K562 (cell line): ENCODE measurements around the gene LGALS8. TPM values are rescaled to one million over a fixed set of nuclear protein-coding genes. Genes with fewer than 3 reads are reported as not detected.

ENCODE experiments used
- ARNT ChIP-seq, 2 experiments: fragments of 450-650 bp; IDR thresholded peaks; 2 replicates each; pipeline ENCODE4 v1.6.1; 2016; ENCODE audit warnings: mild to moderate bottlenecking in 1 of 2
- E2F6 ChIP-seq, 2 experiments: IDR thresholded peaks; 2 replicates each; pipeline ENCODE4 v1.6.1; 2011; ENCODE audit warnings: borderline replicate concordance in 1 of 2, control low read depth in 1 of 2, low read depth in 1 of 2, low read length in 1 of 2, mild to moderate bottlenecking in 1 of 2, mixed read lengths in 1 of 2, moderate library complexity in 1 of 2; ENCODE audit not compliant: insufficient read depth in 1 of 2, insufficient read length in 1 of 2, poor library complexity in 1 of 2, severe bottlenecking in 1 of 2; ENCODE audit errors: extremely low read depth in 1 of 2
- FOXK2 ChIP-seq, 2 experiments: fragments of 450-650 bp; IDR thresholded peaks in 1 of 2; conservative IDR thresholded peaks in 1 of 2; 2 replicates each; pipeline ENCODE4 v1.6.1; 2016; ENCODE audit warnings: low read depth in 2 of 2, mild to moderate bottlenecking in 1 of 2
- GTF2F1 ChIP-seq: IDR thresholded peaks from 2 replicates; pipeline ENCODE4 v1.6.1; 2011; ENCODE audit warnings: low read depth, low read length, improper control_type of control experiment
- MBD1 ChIP-seq: fragments of 250-450 bp; sonication (Bioruptor Pico); IDR thresholded peaks from 2 replicates; pipeline ENCODE4 v1.8.0; 2022; ENCODE audit warnings: inconsistent platforms
- NR4A1 ChIP-seq, 2 experiments: fragments of 250-450 bp in 1 of 2; fragments of 450-650 bp in 1 of 2; sonication (Bioruptor Pico) in 1 of 2; IDR thresholded peaks; 2 replicates each; pipeline versions ENCODE4 v1.4.0 to v1.6.1; 2016 to 2020; ENCODE audit warnings: mild to moderate bottlenecking in 2 of 2, missing compliant biosample characterization in 1 of 2, missing genetic modification characterization in 1 of 2, moderate library complexity in 1 of 2
- PKNOX1 ChIP-seq: fragments of 450-650 bp; IDR thresholded peaks from 2 replicates; pipeline ENCODE4 v1.6.1; 2016
- SRSF1 ChIP-seq: fragments of 200-400 bp; formaldehyde crosslinking; IDR thresholded peaks from 2 replicates; pipeline ENCODE4 v1.6.1; 2017; ENCODE audit warnings: mild to moderate bottlenecking, low read depth, low read length, moderate library complexity
- TRIM24 ChIP-seq, 2 experiments: fragments of 450-650 bp; IDR thresholded peaks; 2 replicates each; pipeline ENCODE4 v1.6.1; 2016
- ZBTB5 ChIP-seq: fragments of 450-650 bp; IDR thresholded peaks from 2 replicates; pipeline ENCODE4 v1.6.1; 2017; ENCODE audit warnings: antibody characterized with exemption
- ZNF740 ChIP-seq, 3 experiments: fragments of 200-800 bp in 1 of 3; sonication (Bioruptor generic) in 1 of 3; sonication (generic) in 1 of 3; formaldehyde crosslinking in 1 of 3; IDR thresholded peaks; 2 replicates each; pipeline versions ENCODE4 v1.6.1 to v1.8.0; 2016 to 2022; ENCODE audit warnings: mild to moderate bottlenecking in 2 of 3, missing compliant biosample characterization in 2 of 3, missing genetic modification characterization in 2 of 3, missing genetic modification reagents in 1 of 3
- polyA plus RNA-seq, 8 experiments: library from polyadenylated mRNA; depleted of rRNA in 4 of 8; stranded (reverse) in 5 of 8; unstranded in 3 of 8; fragments of >200 nt; fragmentation: Nextera tagmentation in 2 of 8; fragmentation: Illumina TruSeq in 1 of 8; extraction: Ambion mirVana in 2 of 8; extraction: Trizol in 1 of 8; gene quantifications; 2 replicates each; pipeline versions ENCODE4 v1.2.1 to v1.2.3, GENCODE V29; 2011 to 2014; ENCODE audit warnings: inconsistent platforms in 1 of 8, missing spikeins in 1 of 8
- total RNA-seq, 7 experiments: library from RNA; depleted of rRNA in 6 of 7; stranded (reverse); fragments of >200 nt in 6 of 7; fragmentation: Illumina TruSeq in 2 of 7; extraction: Trizol in 2 of 7; gene quantifications; 2 replicates each; pipeline versions ENCODE4 v1.2.1 to v1.2.3, GENCODE V29; 2011 to 2021; ENCODE audit warnings: low replicate concordance in 1 of 7
- TF ChIP-seq, protein P1 (sequence below): IDR thresholded peaks from 2 replicates; pipeline ENCODE4 v1.6.1; 2012; ENCODE audit warnings: low read depth, low read length, improper control_type of control experiment, borderline replicate concordance
- TF ChIP-seq, protein P2 (sequence below): fragments of 450-650 bp; conservative IDR thresholded peaks from 2 replicates; pipeline ENCODE4 v1.6.1; 2016; ENCODE audit warnings: missing genetic modification characterization, low read depth, mild to moderate bottlenecking, missing compliant biosample characterization, moderate library complexity

LGALS8 gene
- total and polyA plus RNA-seq, 9 of the 15 experiments (the other 6 are each of a cell fraction or from before 2014, with no cell fraction given) = 57.4 to 87.7 (median 70.3) TPM

DNA sequence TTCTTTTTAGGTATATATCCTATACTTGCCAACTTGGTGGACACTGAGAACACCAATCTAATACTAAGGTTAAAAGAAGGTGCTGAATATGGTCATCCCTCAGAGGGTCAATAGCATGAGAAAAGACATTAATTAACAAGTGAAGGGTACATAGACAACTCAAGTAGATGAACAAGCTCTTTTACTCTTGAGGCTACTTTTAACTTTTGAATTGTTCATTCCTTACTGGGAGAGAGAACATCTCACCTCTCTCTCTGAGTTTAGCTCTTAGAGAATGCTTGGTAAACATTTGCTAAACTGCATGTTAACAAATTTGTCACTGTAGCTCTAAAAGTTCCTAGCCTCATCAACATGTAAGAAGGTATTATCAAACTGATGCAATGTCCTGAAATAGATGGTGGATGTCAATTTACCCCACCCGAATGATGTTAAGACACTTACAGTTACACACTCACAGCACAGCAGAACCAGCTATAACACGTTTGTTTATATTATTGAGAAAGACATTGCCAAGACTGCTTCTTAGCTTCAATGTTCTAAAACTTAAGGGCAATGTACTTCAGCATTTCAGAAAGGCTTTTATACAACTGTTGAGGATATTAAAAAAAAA is 44.6 kb downstream of the LGALS8 start (continued):
- TF ChIP-seq MBD1 (CRISPR knock-in tag) = no peak
- TF ChIP-seq, protein P1, sequence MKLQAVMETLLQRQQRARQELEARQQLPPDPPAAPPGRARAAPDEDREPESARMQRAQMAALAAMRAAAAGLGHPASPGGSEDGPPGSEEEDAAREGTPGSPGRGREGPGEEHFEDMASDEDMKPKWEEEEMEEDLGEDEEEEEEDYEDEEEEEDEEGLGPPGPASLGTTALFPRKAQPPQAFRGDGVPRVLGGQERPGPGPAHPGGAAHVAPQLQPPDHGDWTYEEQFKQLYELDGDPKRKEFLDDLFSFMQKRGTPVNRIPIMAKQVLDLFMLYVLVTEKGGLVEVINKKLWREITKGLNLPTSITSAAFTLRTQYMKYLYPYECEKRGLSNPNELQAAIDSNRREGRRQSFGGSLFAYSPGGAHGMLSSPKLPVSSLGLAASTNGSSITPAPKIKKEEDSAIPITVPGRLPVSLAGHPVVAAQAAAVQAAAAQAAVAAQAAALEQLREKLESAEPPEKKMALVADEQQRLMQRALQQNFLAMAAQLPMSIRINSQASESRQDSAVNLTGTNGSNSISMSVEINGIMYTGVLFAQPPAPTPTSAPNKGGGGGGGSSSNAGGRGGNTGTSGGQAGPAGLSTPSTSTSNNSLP = no peak
- no peak for TF ChIP-seq SRSF1
- TF ChIP-seq E2F6 (IDR thresholded peaks at IDR 0.05; ENCODE audit: borderline replicate concordance in 1 of 2, extremely low read depth in 1 of 2, insufficient read depth in 1 of 2, insufficient read length in 1 of 2, low read depth in 1 of 2, low read length in 1 of 2, poor library complexity in 1 of 2, severe bottlenecking in 1 of 2) = no peak
- TF ChIP-seq ZNF740 (CRISPR knock-in tag; IDR thresholded peaks at IDR 0.05) = no peak
- peak in 1 of 2 experiments; percentile 79; a peak in 2 of 4 replicates for TF ChIP-seq ZNF740 (tag; IDR thresholded peaks at IDR 0.05)
- TF ChIP-seq FOXK2 (conservative IDR thresholded peaks at IDR 0.05 in 1 of 2, IDR thresholded peaks at IDR 0.05 in 1 of 2; ENCODE audit: low read depth in 2 of 2) = no peak
- TF ChIP-seq NR4A1 (CRISPR knock-in tag; IDR thresholded peaks at IDR 0.05) = no peak
- no peak for TF ChIP-seq NR4A1 (tag; IDR thresholded peaks at IDR 0.05)
- TF ChIP-seq ZBTB5 = no peak
- TF ChIP-seq, protein P2, sequence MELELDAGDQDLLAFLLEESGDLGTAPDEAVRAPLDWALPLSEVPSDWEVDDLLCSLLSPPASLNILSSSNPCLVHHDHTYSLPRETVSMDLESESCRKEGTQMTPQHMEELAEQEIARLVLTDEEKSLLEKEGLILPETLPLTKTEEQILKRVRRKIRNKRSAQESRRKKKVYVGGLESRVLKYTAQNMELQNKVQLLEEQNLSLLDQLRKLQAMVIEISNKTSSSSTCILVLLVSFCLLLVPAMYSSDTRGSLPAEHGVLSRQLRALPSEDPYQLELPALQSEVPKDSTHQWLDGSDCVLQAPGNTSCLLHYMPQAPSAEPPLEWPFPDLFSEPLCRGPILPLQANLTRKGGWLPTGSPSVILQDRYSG (tag) = no peak
- TF ChIP-seq GTF2F1 = no peak
- TF ChIP-seq PKNOX1 = peak; percentile 56; the same call in 1 of the 2 replicates
- TF ChIP-seq ARNT (IDR thresholded peaks at IDR 0.05) = no peak
- peak; percentile 88 to 94; a peak in 2 of 4 replicates for TF ChIP-seq TRIM24 (IDR thresholded peaks at IDR 0.05)
